Measurements from ENCODE around the gene CNP.
A peak's percentile ranks its signal among the peaks of the same experiment; 100 is the strongest.

Gene CNP

DNA sequence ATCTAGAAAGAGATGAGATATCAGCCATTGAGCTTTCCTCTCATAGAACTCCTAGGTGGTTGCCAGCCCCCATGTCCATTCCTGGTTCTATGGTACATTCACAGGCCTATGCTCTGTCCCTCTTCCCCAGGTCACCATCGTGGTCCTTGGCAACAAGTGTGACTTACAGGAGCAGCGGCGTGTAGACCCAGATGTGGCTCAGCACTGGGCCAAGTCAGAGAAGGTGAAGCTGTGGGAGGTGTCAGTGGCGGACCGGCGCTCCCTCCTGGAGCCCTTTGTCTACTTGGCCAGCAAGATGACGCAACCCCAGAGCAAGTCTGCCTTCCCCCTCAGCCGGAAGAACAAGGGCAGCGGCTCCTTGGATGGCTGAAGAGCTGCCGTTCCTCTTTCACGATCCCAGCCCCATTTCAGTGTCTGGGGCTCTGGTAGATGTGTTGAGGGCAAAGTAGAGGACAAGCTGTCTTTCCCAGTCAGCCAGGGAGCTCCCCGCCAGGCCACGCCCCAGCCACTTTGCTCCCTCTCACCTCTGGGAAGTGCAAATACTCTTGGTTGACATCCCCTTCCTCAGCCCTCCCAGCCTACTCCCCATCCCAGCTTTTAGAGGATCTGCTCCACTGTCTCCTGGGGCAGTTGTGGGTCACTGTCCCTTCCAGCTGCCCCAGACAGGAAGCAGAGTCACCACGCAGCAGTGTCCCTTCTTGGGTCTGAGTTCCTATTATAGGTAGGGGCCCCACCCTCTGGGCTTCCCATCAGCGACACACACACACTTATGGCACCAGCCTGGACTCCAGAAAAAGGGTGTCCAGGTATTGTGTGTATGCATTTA is 57.1 kb downstream of the CNP start:
- Histone ChIP-seq H3K9me3 (no peaks in the 10 kb centered on the region), H3K27ac (peak overlapping the region; percentile 83), H3K4me1 (ENCODE audit: control insufficient read depth in 1 of 2, insufficient read depth in 1 of 2, low read depth in 1 of 2, low read length in 1 of 2) (peaks cover 44 to 51% of the 10 kb centered on the region in 2 experiments), H3K4me3 (ENCODE audit: low read depth in 1 of 2, low read length in 1 of 2) (peak overlapping the region; percentile 13 to 30), H3K36me3 (peaks cover 19% of the 10 kb centered on the region), H3K27me3 (no peaks in the 10 kb centered on the region)
- TF ChIP-seq, protein P1, sequence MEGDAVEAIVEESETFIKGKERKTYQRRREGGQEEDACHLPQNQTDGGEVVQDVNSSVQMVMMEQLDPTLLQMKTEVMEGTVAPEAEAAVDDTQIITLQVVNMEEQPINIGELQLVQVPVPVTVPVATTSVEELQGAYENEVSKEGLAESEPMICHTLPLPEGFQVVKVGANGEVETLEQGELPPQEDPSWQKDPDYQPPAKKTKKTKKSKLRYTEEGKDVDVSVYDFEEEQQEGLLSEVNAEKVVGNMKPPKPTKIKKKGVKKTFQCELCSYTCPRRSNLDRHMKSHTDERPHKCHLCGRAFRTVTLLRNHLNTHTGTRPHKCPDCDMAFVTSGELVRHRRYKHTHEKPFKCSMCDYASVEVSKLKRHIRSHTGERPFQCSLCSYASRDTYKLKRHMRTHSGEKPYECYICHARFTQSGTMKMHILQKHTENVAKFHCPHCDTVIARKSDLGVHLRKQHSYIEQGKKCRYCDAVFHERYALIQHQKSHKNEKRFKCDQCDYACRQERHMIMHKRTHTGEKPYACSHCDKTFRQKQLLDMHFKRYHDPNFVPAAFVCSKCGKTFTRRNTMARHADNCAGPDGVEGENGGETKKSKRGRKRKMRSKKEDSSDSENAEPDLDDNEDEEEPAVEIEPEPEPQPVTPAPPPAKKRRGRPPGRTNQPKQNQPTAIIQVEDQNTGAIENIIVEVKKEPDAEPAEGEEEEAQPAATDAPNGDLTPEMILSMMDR (IDR thresholded peaks at IDR 0.05), result no peak

DNA sequence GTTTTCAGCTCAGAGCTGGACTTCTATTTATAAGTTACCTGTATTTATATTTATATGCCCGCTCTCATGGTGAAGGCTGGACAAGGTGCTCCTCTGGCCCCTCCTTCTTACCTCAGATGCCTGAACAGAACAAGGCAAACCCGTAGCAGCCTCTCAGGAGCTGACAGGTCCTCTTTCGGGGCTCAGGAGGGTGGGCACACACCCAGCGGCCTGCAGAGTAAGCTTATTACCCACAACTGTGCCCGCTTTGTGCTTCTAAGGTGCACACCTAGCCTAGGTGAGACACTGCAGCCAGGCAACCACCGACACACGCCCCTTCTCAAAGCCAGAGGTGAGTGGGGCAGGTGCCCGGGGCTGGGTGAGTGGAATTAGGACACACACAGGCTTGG is 58.6 kb downstream of the CNP start:
- no peaks in the 10 kb centered on the region for H3K27me3 ChIP-seq
- peaks cover 39 to 43% of the 10 kb centered on the region in 2 experiments for H3K4me1 ChIP-seq (ENCODE audit: control insufficient read depth in 1 of 2, insufficient read depth in 1 of 2, low read depth in 1 of 2, low read length in 1 of 2)
- TF ChIP-seq, protein P1 (IDR thresholded peaks at IDR 0.05), result no peak
- peak overlapping the region; percentile 83 for H3K27ac ChIP-seq
- H3K9me3 ChIP-seq, result no peaks in the 10 kb centered on the region
- H3K4me3 ChIP-seq (ENCODE audit: low read depth in 1 of 2, low read length in 1 of 2), result no peak overlapping the region
- H3K36me3 ChIP-seq, result peaks cover 19% of the 10 kb centered on the region

- Histone ChIP-seq H3K9me3 (no peaks in the 10 kb centered on the region), H3K4me1 (ENCODE audit: control insufficient read depth in 1 of 2, insufficient read depth in 1 of 2, low read depth in 1 of 2, low read length in 1 of 2) (peaks cover 31 to 35% of the 10 kb centered on the region in 2 experiments), H3K27ac (no peak overlapping the region), H3K27me3 (no peaks in the 10 kb centered on the region), H3K4me3 (ENCODE audit: low read depth in 1 of 2, low read length in 1 of 2) (no peak overlapping the region), H3K36me3 (peaks cover 19% of the 10 kb centered on the region)
- TF ChIP-seq, protein P1 (IDR thresholded peaks at IDR 0.05), result no peak
Measured at GRCh38 chr17:42025936-42026335, 59.3 kb downstream of the CNP start.

DNA sequence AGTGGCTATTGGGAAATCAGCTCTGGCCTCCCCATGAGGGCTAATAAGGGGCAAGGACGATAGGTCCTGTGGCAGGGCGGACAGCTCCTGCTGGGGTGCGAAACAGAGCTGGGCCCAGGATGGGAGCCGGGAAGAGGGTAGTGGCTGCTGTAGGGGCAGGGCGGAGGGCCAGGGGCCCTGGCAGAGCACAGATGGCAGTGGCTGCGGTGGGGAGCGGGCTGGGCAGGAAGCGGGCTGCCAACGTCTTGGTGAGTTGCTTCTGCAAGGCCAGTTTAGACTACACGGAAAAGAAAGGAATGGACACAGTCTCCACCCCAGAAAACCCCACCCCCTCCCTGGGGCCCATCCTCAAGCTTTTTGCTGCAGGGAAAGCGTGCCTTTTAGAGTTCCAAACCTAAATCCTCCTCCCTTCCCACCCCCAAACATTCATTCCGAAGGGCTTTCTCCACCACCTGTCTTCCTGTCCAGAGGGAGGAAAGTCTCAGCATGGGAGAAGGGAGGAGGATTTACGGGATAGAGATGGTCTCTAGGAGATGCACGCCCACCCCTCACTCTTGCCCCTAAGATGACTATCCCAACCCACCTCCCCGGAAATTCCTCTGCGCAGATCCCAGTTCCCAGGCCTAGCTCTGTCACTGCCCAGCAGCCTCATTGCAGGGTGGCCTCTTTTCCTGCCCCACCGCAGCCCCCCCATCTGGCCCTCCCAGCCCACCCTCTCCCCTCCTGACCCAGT is 60.4 kb downstream of the CNP start:
- Histone ChIP-seq H3K9me3 (no peaks in the 10 kb centered on the region), H3K4me1 (ENCODE audit: control insufficient read depth in 1 of 2, insufficient read depth in 1 of 2, low read depth in 1 of 2, low read length in 1 of 2) (peaks cover 24 to 30% of the 10 kb centered on the region in 2 experiments), H3K27ac (no peak overlapping the region), H3K36me3 (peaks cover 12% of the 10 kb centered on the region), H3K27me3 (no peaks in the 10 kb centered on the region), H3K4me3 (ENCODE audit: low read depth in 1 of 2, low read length in 1 of 2) (no peak overlapping the region)
- TF ChIP-seq, protein P1 (IDR thresholded peaks at IDR 0.05), result no peak

Data from neutrophil (primary cell).